ENCODE data around the gene PARL. TPM values are rescaled to one million over a fixed set of nuclear protein-coding genes. Genes with fewer than 3 reads are reported as not detected.
"Not testable (repeated sequence)": the region's sequence is repeated elsewhere in the genome, so short reads cannot be mapped to it uniquely, and the experiment has no call there.

PARL gene
- total RNA-seq, 1 donor from 2014 or later, result 30.9 TPM

DNA sequence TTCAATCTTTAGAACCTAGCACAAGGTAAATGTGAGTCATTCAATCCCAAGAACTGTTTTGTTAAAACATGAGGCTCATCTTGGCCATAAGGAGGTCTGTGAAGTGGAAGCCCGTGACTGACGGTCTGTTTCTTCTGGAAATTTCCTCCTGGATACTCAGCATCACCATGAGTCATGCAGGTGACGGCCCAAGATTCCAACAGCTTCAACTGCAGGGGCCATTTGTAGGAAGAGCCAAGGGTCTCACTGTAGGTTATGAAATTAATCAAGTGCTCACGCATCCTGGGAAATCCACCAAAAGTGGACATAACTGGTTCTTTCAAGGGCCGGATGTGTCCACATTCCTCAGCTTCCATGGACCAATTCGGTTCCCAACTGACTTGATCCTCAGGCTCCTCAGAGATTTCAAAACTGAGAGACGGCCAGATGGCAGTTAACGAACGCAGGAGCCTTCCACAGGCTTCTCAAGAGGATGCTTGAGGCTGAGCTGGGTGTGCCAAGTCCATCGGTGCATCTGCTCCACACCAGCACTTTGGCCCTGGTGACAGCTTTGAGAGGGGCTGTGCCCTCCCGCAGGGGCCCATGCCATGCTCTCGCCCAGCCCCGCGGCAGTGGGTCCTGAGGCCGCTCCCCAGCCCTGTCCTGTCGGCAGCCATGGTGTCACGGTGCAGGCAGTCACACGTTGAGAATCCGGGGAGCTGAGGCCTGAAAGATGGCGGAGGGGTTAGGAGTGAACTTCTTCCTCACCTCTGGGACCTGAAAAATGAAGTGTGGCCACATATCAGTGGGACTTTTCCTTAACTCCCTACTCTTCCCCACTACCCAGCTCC, 67.8 kb downstream of the PARL start:
- no peak for DNase-seq

DNA sequence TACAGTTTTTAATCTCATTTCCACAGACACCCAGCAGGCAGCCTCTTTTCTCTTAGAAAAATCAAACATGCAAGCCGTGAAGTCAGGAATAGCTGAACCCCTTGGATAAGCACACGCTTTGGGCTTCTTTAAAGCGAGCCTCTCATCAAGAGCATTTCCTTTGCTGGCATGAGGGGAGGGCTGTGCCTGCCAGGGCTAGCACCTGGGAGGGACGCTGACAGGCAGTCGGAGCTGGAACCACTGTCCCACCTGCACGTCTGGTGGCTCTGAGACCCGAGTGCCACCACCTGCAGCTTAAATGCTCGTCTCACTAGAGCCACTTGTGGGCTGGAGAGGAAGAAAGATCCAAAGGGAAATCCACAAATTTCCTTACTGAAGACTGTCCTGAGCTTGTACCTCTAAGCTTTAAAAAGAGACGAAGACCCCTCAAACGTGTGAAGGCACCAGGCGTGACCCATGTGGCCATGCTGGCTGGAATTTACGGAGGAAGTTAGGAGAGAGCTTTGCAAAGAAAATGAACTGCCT, 68.7 kb downstream of the PARL start:
- DNase-seq, result no peak

DNA sequence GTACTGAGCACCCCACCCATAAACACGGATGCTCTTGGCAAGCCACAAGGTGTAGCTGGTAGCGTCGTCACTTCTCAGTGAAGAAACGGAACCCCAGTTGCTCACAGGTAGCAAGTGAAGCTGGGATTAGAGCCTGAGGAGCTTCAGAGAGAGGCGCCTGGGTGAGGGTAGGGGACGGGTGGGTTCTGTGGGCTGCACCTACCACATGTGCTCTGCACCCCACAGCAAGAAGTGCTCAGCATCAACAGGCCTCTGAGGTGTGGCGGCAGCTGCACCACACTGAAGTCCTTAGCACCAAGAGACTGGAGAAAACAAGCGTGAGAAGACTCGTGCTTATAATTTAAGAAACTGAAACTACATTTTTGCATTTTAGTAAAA, 69.1 kb downstream of the PARL start:
- no peak for DNase-seq

DNA sequence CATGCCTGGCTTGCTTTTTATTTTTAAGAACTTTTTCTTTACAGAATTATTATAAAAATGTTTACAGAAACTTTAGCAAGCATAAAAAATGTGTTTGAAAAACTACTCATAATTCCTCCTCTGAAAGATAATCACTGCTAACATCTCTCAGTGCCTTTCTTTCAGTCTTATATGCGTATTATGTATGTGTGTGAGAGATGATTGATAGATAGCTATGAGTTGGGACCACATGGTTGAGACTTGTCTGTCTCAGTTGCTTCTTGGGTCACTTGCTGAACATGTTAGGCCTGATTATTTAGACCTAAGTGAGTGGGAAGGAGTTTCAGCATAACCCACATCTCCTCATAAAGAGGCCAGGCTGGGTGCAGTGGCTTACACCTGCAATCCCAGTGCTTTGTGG, 70.4 kb downstream of the PARL start:
- DNase-seq, result no peak

DNA sequence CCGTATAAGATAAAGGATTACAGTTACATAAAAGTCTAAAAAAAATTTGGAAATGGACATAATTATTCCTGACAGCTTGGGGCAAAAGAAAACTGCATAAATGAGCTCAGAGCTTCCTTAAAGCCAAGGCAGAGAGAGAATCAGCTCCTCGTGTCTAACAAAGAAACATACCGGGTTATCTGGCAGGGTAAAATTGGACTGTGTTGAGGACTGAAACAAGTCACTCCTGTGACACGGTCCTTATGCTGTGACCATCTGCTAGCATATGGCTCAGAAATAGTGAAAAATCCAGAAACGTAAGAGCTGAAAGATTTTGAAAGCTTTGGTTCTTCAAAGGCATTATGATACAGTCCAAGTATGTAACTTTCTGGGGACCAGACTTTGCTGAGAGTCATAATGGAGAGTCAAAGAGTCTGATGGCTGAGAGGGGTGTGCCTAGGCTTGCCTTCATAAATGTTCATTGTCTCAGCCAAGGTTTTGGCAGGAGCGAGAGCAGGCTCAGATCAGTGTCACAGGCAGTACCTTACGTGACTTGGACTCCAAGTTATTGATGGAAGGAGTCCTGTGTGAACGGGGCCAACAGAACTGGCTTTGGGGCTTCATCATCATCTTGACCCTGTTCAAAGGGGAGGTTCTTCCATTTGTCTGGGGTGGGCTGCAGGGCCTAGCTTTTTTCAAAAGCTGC, 71.8 kb downstream of the PARL start:
- no peak for DNase-seq

DNA sequence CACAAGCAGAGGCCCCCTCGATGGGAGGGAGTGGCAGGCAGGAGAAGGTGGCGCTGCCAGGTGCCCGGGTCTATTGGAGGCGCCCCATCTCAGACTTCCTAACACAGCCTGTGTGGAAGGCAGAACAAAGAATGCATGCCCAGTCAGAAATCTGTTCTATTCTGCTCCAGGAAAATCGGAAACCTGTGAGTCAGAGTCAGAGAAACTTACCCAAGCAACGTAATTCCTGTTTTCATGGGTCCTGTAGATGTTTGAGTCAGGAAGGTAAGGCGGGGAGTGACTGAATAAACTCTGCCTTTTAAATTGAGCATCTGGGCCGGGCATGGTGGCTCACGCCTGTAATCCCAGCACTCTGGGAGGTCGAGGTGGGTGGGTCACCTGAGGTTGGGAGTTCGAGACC, 73.0 kb downstream of the PARL start:
- DNase-seq, result no peak

DNA sequence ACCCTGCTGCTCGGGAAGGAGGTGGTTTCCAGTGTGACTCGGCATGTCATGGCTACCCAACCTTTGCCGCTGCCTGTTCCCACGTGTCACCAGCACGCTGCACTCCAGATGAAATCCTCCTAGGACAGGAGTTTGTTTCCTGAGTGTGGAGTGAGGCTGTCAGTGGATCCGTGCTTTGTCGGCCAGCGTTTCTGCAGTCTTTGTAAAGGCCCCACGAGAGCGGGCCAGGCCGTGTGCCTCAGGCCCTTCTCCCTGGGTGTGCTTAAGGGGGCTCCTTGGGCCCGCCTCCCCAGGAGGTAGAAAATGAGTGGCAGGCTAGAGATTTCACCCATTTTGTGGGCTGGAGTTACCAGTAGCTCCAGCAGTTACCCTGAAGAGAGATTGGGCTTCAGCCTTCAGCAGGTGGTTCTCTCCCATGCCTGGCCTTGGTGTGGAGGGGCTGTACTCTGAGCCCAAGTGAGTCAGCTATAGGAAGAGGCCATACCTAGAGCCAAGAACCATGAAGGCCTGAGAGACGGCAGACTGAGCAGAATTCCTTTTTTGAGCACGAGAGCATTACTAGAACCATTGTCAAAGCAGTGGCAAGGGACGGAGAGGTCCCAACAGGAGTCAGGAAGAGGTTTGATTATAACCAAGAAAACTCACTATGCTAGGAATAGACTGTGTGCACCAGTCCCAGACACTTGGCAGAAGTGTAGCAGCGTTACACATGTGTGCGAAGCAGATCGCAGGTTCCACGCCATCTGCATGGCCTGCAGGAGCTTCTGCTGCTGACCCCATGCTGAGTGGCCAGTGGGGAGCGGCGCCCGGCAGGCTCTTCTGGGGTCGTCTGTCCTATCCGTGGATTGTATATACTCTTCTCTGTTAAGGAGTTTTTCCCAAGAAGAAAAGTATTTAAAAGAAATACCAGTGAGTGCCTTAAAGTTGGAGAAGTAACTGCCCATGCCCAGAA, 73.8 kb downstream of the PARL start:
- no peak for DNase-seq

DNA sequence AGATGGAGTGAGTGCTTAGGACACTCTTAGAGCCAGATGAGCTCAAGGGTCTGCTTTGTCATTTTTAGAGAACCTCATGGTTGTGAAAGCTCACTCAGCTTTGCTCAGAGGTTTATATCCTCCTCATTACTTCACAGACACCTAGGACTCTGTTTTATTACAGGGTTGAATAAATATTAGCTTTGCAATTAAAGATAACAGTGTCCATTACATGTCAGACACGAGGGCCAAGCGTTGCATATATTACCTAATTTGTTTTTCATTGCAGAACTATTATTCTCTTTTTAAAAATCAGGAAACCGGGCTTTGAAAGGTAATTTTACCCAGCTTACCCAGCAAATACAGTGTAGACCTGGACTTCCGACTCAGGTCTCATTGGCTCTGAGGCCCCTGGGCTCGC, 75.4 kb downstream of the PARL start:
- no peak for DNase-seq

DNA sequence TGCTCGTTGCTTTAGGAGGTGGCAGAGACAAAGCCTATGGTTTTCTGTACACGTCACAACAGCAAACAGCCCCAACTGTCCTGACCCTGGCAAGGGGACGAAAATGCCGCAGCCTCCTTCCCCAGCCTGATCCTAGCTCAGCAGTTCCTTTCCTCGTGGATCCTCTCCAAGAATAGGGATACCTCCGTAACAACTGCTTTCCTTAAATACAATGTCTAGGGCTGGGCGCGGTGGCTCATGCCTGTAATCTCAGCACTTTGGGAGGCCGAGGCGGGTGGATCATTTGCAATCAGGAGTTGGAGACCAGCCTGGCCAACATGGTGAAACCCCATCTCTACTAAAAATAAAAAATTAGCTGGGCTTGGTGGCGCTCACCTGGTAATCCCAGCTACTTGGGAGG, 76.3 kb downstream of the PARL start:
- no peak for DNase-seq

DNA sequence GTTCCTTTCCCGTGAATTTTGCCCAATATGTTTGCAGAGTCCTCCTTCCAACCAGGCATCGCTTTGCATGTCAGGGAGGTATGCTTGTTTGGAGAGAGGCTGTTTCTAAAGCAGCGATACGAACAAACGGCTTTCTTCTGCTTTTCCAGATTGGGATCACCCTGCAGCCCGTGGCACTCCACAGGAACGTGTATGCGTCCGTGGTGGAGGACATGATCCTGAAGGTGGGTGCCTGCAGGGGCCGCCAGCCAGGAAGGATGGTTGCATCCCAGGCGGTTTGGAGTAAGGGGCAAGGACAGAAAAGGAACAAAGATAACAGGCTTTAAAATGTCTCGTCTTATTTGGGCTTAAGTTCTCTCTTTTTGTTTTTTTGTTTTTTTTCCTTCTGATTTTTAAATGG, 76.8 kb downstream of the PARL start:
- DNase-seq, result no peak

DNA sequence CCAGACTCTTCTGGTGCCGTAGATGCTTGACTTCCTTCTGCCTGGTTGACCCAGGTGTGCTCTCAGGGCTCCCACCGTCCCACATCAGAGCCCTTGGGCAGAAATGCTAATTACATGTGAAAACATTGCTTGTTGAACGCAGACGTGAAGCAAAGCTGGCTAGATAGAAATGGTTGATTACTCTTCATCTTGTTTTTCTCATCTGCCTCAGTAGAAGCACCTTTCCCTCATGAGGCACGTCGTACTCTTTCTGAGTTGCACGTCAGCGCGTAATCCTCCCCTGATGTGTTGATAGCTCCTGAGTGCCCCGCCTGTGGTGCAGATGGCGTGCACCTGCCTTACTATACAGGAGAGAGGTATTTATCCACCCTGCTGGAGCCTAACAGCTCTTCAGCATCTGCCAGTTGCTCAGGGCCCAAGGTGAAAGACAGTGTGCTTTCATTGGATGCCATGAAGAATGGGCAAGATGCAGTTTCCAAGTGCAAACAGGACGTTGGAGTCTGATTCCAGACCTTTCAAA, 77.4 kb downstream of the PARL start:
- DNase-seq, result no peak

DNA sequence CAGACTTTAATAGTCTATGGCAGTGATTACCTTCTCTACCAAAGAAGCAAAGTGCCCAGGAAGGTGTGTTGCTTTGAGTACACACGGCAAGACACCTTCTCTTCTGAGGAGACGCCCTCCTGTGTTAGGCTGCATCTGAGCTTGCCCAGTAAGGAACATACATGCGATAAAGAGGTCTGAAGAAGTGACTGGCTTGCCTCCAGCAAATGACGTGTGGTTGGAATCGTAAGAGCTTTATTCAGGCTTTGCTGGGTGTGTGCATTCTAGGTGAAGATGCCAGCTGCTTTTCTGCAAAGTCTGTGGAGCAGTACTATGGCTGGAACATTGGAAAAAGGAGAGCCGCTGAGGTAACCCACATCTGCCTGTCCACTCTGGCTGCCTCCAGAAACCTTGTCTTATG, 81.7 kb downstream of the PARL start:
- DNase-seq, result no peak

DNA sequence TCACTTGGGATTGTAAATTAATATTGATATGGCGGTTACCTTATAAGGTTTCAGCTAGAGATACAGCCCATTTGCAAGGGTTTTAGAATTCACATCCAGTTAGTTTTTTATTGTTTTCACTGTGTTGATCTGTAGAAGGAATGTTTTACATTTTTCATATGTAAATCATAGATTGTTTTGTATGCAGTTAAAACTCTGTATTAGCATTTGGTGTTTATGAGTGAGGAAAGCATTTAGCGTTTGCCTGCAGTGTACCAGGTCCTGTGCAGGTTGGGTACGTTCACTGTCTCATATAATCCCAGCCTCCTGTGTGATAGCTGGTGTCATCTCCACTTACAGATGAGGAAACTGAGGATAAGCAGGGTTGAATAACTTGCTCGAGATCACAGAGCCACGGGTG, 83.1 kb downstream of the PARL start:
- DNase-seq, result no peak

DNA sequence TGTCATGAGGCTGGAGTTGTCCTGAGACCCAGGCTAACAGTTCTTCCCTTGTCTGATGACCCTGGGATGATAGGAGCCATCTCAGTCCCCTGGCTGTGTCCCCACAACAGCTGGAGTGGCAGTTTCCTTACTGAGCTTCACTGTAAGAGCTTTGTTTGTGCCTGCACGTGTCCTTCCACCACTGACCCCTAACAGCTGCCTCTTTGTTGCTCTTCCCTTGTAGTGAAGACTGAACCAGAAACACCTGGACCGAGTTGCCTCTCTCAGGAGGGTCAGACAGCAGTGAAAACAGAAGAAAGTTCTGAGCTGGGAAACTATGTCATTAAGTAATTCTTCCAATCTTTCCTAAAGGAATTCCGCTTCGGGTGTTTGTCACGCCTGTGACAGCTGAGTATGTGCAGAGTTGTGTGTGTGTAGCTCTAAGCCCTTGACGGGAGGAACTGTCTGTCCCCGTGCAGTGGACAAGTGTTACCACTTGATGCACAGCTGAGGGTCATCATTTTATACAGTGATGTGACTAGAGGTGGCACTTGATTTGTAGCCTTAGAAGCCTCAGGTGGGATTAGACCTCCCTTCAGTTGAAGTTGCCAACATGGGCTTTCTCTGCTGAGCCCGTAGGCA, 84.3 kb downstream of the PARL start:
- no peak for DNase-seq

DNA sequence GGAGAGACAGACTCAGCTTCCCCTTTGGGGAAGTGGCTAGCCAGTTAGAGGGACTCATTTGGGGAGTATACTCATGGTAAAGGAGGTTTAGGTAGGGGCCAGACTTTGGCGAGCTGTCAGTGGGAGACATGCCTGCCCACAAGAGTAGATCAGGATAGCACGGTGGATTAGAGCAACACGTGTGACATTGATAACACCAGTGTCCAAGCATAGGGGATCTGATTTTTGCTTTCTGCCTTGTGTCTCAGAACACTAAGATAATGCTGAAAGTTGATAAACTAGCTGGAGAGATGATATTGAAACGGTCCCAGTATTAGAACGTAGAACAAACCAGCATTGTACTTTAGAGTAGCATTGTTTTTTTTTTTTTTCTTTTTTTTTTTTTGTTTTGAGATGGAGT, 85.2 kb downstream of the PARL start:
- no peak for DNase-seq

DNA sequence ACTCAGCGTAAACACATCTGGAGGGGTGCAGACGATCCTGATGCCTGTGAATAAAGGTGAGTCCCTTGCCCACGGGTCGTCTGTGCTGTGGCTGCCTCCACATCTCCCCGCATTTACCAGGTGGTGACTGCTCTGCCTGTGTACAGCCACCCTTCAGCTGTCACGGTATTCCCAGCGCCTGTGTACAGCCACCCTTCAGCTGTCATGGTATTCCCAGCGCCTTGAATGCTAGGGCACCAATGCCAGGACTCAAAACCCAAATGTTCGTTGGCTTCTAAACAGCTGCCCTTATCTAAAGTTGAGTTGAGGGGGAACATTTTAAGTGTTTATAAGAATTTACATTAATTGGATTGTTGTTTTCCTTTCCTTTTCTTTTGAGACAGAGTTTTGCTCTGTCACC, 86.7 kb downstream of the PARL start:
- DNase-seq, result no peak

DNA sequence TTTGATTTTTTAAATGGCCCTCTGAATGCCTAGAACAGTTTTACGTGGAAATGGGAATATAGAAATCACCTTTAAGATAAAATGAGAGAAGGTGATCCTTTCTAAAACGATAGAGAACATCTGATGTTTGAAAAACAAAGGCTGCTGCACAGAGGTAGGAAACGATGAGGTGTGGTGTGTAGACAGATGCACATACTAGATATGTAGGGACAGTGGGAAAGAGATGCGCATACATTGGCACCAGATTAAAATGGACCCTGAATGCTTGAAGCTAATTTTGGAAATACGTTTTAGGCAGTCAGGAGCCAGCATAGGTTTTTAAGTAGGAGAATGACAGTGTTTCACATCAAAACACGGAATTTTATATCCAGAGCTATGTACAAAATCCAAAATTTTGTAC, 88.3 kb downstream of the PARL start:
- DNase-seq, result no peak

DNA sequence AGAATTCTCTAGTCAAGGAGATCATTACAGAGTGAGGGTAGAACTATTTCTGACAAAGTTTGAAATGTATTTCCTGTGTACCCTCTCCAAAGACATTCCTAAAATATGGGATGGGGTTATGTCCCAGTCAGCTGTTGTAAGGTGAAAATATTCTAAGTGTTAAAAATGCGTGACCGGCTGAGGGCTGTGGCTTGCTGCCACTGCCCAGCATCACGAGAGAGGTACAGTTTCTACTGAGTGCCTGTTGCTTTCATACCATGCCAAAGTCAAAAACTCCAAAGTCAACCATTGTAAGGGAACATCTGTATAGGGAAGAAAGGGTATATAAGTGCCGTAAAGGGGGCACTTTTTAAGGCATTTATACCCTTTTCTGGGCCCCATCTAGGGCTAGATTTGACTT, 90.2 kb downstream of the PARL start:
- no peak for DNase-seq

DNA sequence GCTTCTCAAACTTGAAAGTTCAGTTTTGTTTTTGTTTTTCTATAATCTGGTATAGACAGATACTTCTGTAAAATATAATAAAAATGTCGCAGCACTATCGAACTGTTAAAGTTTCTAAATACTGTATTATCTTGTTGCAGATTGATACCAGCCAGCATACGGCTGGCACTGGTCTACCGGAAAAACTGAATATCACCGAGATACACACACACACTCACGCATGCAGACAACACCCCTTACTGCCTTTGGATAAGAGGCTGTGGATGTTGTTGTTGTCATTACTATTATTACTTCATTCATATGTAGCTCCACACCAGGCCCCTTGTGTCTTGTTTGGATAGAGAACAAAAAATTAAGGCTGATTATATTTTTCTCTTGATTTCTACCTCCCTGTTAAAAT, 91.7 kb downstream of the PARL start:
- no peak for DNase-seq

DNA sequence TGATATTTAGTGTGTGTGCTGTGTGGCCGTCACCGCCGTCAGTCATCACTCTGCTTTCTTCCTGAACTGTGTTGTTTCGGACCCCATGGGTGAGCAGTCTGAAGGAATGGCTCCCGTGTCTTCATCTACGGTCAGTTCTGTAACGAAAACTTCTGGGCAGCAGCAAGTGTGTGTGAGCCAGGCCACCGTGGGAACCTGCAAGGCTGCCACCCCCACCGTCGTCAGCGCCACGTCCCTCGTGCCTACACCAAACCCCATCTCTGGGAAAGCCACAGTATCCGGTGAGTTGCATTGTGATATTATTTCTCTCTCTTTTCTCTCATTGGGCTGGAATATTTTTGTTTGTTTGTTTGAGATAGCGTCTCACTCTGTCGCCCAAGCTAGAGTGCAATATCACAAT, 94.0 kb downstream of the PARL start:
- DNase-seq, result no peak

DNA sequence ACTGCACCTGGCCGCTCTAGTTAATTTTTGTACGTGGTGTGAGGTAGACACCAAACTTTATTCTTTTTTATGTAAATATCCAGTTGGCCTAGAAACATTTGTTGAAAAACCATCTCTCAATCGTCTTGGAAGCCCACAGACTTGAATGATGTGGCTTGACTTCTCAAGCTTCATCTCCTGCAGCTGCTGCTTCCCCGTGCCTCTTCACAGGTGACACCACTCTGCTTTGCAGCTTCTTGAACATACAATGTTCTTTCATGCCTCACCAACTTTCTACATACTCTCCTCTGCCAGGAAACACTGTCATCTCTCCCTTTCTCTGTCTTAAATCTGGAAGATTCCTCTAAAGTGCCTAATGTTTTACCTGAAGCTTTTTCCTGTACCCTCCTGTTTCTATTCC, 94.9 kb downstream of the PARL start:
- no peak for DNase-seq

DNA sequence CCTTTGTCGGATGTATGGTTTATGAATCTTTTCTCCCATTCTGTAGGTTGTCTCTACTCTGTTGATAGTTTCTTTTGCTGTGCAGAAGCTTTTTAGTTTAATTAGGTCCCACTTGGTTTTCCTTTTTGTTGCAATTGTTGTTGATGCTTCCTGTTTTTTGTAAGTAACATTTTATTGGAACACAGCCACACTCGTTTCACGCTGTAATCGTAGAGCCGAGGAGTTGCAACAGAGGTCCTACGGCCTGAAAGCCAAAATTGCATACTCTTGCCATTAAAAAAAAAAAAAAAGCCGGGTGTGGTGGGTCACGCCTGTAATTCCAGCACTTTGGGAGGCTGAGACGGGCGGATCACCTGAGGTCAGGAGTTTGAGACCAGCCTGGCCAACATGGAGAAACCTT, 100.2 kb downstream of the PARL start:
- DNase-seq, result not testable (repeated sequence)

Data from skin of body (tissue), 2 donors.